ENCODE data around the gene DECR2. TPM values are rescaled to one million over a fixed set of nuclear protein-coding genes. Genes with fewer than 3 reads are reported as not detected.
"Not testable (repeated sequence)": the region's sequence is repeated elsewhere in the genome, so short reads cannot be mapped to it uniquely, and the experiment has no call there.

The DECR2 gene
- total and polyA plus RNA-seq, 2 donors: 4.5 to 14.2 TPM

DNA sequence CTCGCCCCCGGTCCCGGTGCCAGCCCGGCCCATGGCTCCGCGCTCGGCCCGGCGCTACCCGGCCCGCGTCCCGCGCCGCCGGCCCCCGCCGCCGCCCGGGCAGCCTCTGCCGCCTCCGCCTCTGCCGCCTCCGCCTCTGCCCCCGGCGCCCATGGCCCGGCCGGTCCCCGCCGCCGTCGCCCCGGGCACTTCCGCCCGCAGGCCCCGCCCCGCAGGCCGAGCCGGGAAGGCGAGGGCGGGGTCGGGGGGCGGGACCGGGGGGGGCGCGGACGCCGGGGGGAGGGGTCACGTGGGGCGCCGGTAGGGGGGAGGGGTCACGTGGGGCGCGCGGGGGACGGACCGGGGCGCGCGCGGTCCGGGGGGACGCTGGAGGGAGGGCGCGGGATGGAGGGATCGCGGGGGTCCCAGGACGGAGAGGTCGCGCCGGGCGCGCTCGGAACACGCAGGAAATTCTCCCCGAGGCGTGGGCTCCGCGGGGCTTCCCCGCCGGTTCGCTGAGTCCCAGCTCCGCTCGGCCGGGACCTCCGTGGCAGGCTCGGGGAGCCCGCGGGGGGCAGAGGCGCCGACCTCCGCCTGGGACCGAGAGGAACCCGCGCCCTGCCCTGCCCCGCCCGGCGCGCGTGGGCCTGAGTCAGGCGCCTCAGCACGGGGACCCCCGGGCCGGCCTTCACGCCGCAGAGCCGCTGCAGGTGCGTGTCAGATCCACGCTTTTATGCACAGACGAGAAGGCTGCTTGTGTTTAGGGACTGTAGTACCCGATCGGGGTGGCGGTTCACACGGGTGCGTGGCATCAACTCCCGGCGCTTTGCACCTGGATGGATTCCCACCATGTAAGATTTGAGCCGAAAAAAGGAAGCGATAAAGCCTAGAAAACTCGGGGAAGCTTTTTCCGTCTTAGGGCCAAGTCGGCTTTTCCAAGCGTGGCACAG, 19.6 kb upstream of the DECR2 start, which contains the start of gene PGAP6:
TSS of gene PGAP6 (minus strand) at position 190 of the 929 bp plus-strand sequence. CDS start at position 33, 157 bp downstream.
- Histone ChIP-seq H3K27ac (ENCODE audit: low read depth in 1 of 2, low read length in 1 of 2) (peak within 1 kb of the TSS in 1 of 2 donors; percentile 78), H3K9me3 (ENCODE audit: control insufficient read depth in 2 of 2, insufficient read depth in 1 of 2, low read length in 1 of 2) (no peaks in the 10 kb centered on the region), H3K4me3 (ENCODE audit: low read length in 2 of 2) (peak within 1 kb of the TSS; percentile 68 to 93), H3K4me1 (ENCODE audit: control insufficient read depth in 2 of 2, insufficient read depth in 2 of 2, low read length in 2 of 2) (peaks cover 17 to 32% of the 10 kb centered on the region in 2 donors), H3K36me3 (ENCODE audit: control insufficient read depth in 2 of 2, insufficient read depth in 2 of 2, low read length in 1 of 2) (peaks cover 5 to 9% of the 10 kb centered on the region in 2 donors), H3K27me3 (ENCODE audit: control insufficient read depth in 2 of 2, insufficient read depth in 1 of 2, low read length in 1 of 2) (peaks cover 0 to 27% of the 10 kb centered on the region in 2 donors)
- DNase-seq (ENCODE audit: low read depth in 6 of 9, low spot score in 9 of 9): peak in 3 of 9 donors; percentile 52 to 67 (median 59)
- WGBS: under 1% methylated on average over 118 of the region's 123 CpGs

DNA sequence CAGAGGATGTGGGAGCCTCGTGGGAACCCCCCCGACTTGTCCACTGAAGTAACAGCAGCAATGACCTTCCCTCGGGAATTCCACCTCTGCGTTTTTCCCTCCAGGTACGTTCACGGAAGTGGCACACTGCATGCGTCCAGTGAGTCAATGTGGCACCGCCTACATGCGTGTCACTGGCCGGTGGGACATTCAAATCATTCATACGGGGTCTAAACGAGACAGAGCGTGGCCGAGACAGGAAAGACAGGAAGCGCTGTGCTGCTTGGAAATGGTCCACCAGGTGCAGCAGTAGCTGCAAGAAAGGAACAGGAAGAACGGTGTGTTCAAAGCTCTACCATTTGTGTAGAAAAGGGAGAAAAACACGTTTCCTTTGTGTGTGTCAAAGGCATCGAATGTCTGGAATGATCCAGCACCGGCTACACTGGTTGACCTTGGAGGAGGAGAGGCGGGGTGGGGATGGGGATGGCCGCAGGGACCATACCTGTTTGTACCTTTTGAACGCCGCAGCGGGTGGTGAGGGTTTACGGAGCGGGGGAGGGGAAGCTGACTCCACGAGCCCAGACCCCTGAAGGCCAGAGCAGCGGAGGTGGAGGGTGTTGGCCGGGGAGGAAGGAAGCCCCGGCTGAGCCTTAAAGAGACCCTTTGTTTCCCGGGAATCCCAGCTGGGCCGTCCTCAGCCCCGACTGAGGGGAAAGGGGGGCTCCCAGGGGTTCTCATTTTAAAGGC, 18.2 kb upstream of the DECR2 start:
- DNase-seq (ENCODE audit: low read depth in 6 of 9, low spot score in 9 of 9): peak in 5 of 9 donors; percentile 43 to 81 (median 55)
- peak overlapping the region; percentile 54 to 93 for H3K4me3 ChIP-seq (ENCODE audit: low read length in 2 of 2)

DNA sequence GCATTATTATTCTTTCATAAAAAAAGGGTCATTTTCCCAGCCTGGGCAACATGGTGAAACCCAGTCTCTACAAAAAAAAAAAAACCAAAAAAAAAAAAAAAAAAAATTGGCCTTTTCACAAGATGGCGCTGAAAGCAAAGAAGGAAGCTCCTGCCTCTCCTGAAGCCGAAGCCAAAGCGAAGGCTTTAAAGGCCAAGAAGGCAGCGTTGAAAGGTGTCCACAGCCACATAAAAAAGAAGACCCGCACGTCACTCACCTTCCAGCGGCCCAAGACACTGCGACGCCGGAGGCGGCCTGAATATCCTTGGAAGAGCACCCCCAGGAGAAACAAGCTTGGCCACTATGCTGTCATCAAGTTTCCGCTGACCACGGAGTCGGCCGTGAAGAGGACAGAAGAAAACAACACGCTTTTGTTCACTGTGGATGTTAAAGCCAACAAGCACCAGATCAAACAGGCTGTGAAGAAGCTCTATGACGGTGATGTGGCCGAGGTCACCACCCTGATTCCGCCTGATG, 15.0 kb upstream of the DECR2 start:
- H3K27me3 ChIP-seq (ENCODE audit: control insufficient read depth in 2 of 2, insufficient read depth in 1 of 2, low read length in 1 of 2): peaks cover 0 to 19% of the 10 kb centered on the region in 2 donors
- H3K4me1 ChIP-seq (ENCODE audit: control insufficient read depth in 2 of 2, insufficient read depth in 2 of 2, low read length in 2 of 2): peaks cover 8 to 21% of the 10 kb centered on the region in 2 donors
- WGBS: 92% methylated on average over 19 of the region's 19 CpGs
- H3K36me3 ChIP-seq (ENCODE audit: control insufficient read depth in 2 of 2, insufficient read depth in 2 of 2, low read length in 1 of 2): no peaks in the 10 kb centered on the region
- no peak overlapping the region for H3K4me3 ChIP-seq (ENCODE audit: low read length in 2 of 2)
- DNase-seq (ENCODE audit: low read depth in 6 of 9, low spot score in 9 of 9): no peak
- peaks cover 0 to 2% of the 10 kb centered on the region in 2 donors for H3K9me3 ChIP-seq (ENCODE audit: control insufficient read depth in 2 of 2, insufficient read depth in 1 of 2, low read length in 1 of 2)
- H3K27ac ChIP-seq (ENCODE audit: low read depth in 1 of 2, low read length in 1 of 2): no peak overlapping the region

More for the DNA sequence above, 18.2 kb upstream of the DECR2 start:
- peaks cover 17 to 32% of the 10 kb centered on the region in 2 donors for H3K4me1 ChIP-seq (ENCODE audit: control insufficient read depth in 2 of 2, insufficient read depth in 2 of 2, low read length in 2 of 2)
- H3K9me3 ChIP-seq (ENCODE audit: control insufficient read depth in 2 of 2, insufficient read depth in 1 of 2, low read length in 1 of 2): no peaks in the 10 kb centered on the region
- peaks cover 0 to 27% of the 10 kb centered on the region in 2 donors for H3K27me3 ChIP-seq (ENCODE audit: control insufficient read depth in 2 of 2, insufficient read depth in 1 of 2, low read length in 1 of 2)
- H3K36me3 ChIP-seq (ENCODE audit: control insufficient read depth in 2 of 2, insufficient read depth in 2 of 2, low read length in 1 of 2): no peaks in the 10 kb centered on the region
- peak overlapping the region; percentile 52 to 73 for H3K27ac ChIP-seq (ENCODE audit: low read depth in 1 of 2, low read length in 1 of 2)
- WGBS: 22% methylated on average over 33 of the region's 33 CpGs

DNA sequence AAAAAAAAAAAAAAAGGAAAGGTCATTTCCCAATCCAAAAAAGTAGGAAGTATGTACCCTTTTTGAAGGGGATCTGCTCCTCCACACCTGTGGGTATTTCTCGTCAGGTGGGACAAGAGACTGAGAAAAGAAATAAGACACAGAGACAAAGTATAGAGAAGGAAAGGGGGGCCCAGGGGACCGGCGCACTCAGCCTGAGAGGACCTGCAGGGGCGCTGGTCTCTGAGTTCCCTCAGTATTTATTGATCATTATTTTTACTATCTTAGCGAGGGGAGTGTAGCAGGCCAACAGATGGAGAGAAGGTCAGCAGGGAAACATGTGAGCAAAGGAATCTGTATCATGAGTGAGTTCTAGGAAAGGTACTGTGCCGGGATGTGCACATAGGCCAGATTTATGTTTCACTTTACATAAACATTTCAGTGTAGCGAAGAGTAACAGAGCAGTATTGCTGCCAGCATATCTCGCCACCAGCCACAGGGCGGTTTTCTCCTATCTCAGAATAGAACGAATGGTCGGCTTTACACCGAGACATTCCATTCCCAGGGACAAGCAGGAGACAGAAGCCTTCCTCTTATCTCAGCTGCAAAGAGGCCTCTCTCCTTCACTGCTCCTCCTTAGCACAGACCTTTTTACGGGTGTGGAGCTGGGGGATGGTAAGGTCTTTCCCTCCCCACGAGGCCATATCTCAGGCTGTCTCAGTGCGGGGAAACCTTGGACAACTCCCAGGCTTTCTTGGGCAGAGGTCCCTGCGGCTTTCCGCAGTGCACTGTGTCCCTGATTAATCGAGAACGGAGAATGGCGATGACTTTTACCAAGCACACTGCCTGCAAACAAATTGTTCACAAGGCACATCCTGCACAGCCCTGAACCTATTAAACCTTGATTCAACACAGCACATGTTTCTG, 13.7 kb upstream of the DECR2 start:
- not testable (repeated sequence) for H3K9me3 ChIP-seq (ENCODE audit: control insufficient read depth in 2 of 2, insufficient read depth in 1 of 2, low read length in 1 of 2); H3K27ac ChIP-seq (ENCODE audit: low read depth in 1 of 2, low read length in 1 of 2); DNase-seq (ENCODE audit: low read depth in 6 of 9, low spot score in 9 of 9); H3K4me3 ChIP-seq (ENCODE audit: low read length in 2 of 2); H3K36me3 ChIP-seq (ENCODE audit: control insufficient read depth in 2 of 2, insufficient read depth in 2 of 2, low read length in 1 of 2)
- Histone ChIP-seq H3K4me1 (ENCODE audit: control insufficient read depth in 2 of 2, insufficient read depth in 2 of 2, low read length in 2 of 2) (peaks cover 8 to 14% of the 10 kb centered on the region in 2 donors), H3K27me3 (ENCODE audit: control insufficient read depth in 2 of 2, insufficient read depth in 1 of 2, low read length in 1 of 2) (peaks cover 0 to 12% of the 10 kb centered on the region in 2 donors)
- WGBS: 92% methylated on average over 20 of the region's 20 CpGs

DNA sequence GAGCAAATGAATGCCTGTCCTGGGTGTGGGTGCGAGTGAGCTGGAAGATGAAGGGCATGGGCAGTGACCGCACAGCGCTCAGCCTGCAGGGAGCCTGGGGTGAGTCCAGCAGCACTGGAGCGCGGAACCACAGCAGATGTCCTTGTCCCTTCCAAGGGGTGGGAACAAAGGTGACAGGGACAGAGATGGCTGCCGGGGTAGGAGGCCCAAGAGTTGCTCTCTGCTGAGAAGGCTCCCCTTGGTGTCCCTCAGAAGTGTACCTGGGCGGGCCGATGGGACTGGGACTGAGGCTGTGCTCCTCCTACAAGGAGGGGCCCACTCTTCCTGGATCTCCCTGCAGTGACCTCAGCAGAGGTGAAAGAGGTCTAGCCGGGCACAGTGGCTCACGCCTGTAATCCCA, 12.3 kb upstream of the DECR2 start:
- Histone ChIP-seq H3K9me3 (ENCODE audit: control insufficient read depth in 2 of 2, insufficient read depth in 1 of 2, low read length in 1 of 2) (peaks cover 0 to 6% of the 10 kb centered on the region in 2 donors), H3K4me1 (ENCODE audit: control insufficient read depth in 2 of 2, insufficient read depth in 2 of 2, low read length in 2 of 2) (peaks cover 0 to under 1% of the 10 kb centered on the region in 2 donors), H3K27ac (ENCODE audit: low read depth in 1 of 2, low read length in 1 of 2) (no peak overlapping the region), H3K4me3 (ENCODE audit: low read length in 2 of 2) (no peak overlapping the region), H3K27me3 (ENCODE audit: control insufficient read depth in 2 of 2, insufficient read depth in 1 of 2, low read length in 1 of 2) (no peaks in the 10 kb centered on the region), H3K36me3 (ENCODE audit: control insufficient read depth in 2 of 2, insufficient read depth in 2 of 2, low read length in 1 of 2) (no peaks in the 10 kb centered on the region)
- 89% methylated on average over 10 of the region's 10 CpGs for WGBS
- no peak for DNase-seq (ENCODE audit: low read depth in 6 of 9, low spot score in 9 of 9)

DNA sequence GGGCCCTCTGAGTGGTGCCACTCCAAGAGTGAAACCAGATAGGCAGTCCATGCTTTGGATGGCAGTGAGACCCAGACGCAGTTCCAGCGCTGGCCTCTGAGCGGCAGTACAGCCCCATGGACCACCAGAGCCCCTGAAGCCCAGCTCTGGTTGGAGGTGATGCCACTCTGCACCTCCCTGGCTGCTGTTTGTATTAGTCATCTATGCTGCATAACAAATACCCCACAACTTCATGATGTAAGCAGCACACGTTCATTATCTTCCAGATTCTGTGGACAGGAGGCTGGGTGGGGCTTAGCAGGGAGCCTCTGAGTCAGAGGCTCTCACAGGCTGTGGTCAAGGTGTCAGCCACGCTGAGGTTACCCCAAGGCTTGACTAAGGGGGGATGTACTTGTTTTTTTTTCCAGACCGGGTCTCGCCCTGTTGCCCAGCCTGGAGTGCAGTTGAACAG, 9.8 kb upstream of the DECR2 start:
- peaks cover 0 to 12% of the 10 kb centered on the region in 2 donors for H3K27me3 ChIP-seq (ENCODE audit: control insufficient read depth in 2 of 2, insufficient read depth in 1 of 2, low read length in 1 of 2)
- no peak overlapping the region for H3K4me3 ChIP-seq (ENCODE audit: low read length in 2 of 2)
- 77% methylated on average over 7 of the region's 7 CpGs for WGBS
- peak in 3 of 9 donors; percentile 38 to 69 (median 67) for DNase-seq (ENCODE audit: low read depth in 6 of 9, low spot score in 9 of 9)
- no peaks in the 10 kb centered on the region for H3K36me3 ChIP-seq (ENCODE audit: control insufficient read depth in 2 of 2, insufficient read depth in 2 of 2, low read length in 1 of 2)
- H3K4me1 ChIP-seq (ENCODE audit: control insufficient read depth in 2 of 2, insufficient read depth in 2 of 2, low read length in 2 of 2): peaks cover 0 to 7% of the 10 kb centered on the region in 2 donors
- peaks cover 0 to 6% of the 10 kb centered on the region in 2 donors for H3K9me3 ChIP-seq (ENCODE audit: control insufficient read depth in 2 of 2, insufficient read depth in 1 of 2, low read length in 1 of 2)
- no peak overlapping the region for H3K27ac ChIP-seq (ENCODE audit: low read depth in 1 of 2, low read length in 1 of 2)

DNA sequence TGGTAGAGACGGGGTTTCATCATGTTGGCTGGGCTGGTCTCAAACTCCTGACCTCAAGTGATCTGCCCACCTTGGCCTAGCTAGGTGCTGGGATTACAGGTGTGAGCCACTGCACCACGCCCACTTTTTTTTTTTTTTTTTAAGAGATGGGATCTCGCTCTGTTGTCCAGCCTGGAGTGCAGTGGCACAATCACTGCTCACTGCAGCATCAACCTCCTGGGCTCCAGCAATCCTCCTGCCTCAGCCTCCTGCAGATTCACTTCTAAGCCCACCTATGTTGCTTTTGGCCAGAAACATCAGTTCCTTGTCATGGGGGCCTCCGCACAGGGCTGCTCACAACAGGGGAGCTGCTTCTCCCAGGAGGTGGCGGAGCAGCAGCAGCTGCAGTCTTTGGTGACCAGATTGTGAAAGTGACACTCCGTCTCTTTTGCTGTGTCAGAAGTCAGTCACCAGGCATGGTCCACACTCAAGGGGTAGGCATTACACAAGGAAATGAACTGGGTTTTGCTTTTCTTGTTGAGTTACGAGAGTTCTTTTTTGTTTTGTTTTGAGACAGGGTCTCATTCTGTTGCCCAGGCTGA, 9.1 kb upstream of the DECR2 start:
- no peaks in the 10 kb centered on the region for H3K36me3 ChIP-seq (ENCODE audit: control insufficient read depth in 2 of 2, insufficient read depth in 2 of 2, low read length in 1 of 2)
- peaks cover 0 to 12% of the 10 kb centered on the region in 2 donors for H3K27me3 ChIP-seq (ENCODE audit: control insufficient read depth in 2 of 2, insufficient read depth in 1 of 2, low read length in 1 of 2)
- no peak for DNase-seq (ENCODE audit: low read depth in 6 of 9, low spot score in 9 of 9)
- H3K4me3 ChIP-seq (ENCODE audit: low read length in 2 of 2): no peak overlapping the region
- peaks cover 0 to 7% of the 10 kb centered on the region in 2 donors for H3K4me1 ChIP-seq (ENCODE audit: control insufficient read depth in 2 of 2, insufficient read depth in 2 of 2, low read length in 2 of 2)
- no peak overlapping the region for H3K27ac ChIP-seq (ENCODE audit: low read depth in 1 of 2, low read length in 1 of 2)
- WGBS: 85% methylated on average over 7 of the region's 7 CpGs
- H3K9me3 ChIP-seq (ENCODE audit: control insufficient read depth in 2 of 2, insufficient read depth in 1 of 2, low read length in 1 of 2): peaks cover 0 to 6% of the 10 kb centered on the region in 2 donors

DNA sequence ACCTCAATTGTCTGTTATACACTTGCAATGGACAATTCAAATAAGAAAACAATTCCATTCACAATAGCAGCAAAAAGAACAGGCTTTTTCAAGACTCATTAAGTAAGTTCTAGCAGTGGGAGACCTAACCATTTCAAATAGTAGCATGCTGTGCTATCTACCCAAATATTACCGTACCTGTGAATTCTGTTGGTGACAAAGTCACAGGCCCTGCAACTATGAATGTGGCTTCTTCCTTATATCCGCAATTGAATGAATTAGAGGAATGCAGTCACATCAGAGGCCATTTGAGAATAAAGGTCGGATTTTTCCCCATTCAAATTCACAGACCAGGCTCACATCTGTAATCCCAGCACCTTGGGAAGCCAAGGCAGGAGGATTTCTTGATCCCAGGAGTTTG, 5.5 kb upstream of the DECR2 start:
- H3K4me1 ChIP-seq (ENCODE audit: control insufficient read depth in 2 of 2, insufficient read depth in 2 of 2, low read length in 2 of 2): peaks cover 4 to 23% of the 10 kb centered on the region in 2 donors
- WGBS: 59% methylated on average over 3 of the region's 3 CpGs
- H3K27me3 ChIP-seq (ENCODE audit: control insufficient read depth in 2 of 2, insufficient read depth in 1 of 2, low read length in 1 of 2): peaks cover 0 to 15% of the 10 kb centered on the region in 2 donors
- peaks cover 0 to 6% of the 10 kb centered on the region in 2 donors for H3K9me3 ChIP-seq (ENCODE audit: control insufficient read depth in 2 of 2, insufficient read depth in 1 of 2, low read length in 1 of 2)
- peaks cover 0 to 4% of the 10 kb centered on the region in 2 donors for H3K36me3 ChIP-seq (ENCODE audit: control insufficient read depth in 2 of 2, insufficient read depth in 2 of 2, low read length in 1 of 2)
- DNase-seq (ENCODE audit: low read depth in 6 of 9, low spot score in 9 of 9): no peak
- no peak overlapping the region for H3K27ac ChIP-seq (ENCODE audit: low read depth in 1 of 2, low read length in 1 of 2)
- H3K4me3 ChIP-seq (ENCODE audit: low read length in 2 of 2): no peak overlapping the region

All from thymus (tissue), 11 donors.